GM19328 (cell line): ENCODE data around the gene PGAP6.
"Not testable (repeated sequence)": the region's sequence is repeated elsewhere in the genome, so short reads cannot be mapped to it uniquely, and the experiment has no call there.

ENCODE experiments used
- ATAC-seq: cut with Tn5 transposase; IDR thresholded peaks from one replicate; pipeline ENCODE4 v1.9.1; 2021; ENCODE audit warnings: mild to moderate bottlenecking, moderate library complexity; ENCODE audit not compliant: unreplicated experiment

Gene PGAP6

GRCh38 chr16:379961-380761, 1.6 kb downstream of the PGAP6 start:
- no peak for ATAC-seq

GRCh38 chr16:379183-379960, 2.4 kb downstream of the PGAP6 start:
- no peak for ATAC-seq

GRCh38 chr16:378821-379182, 3.0 kb downstream of the PGAP6 start:
- ATAC-seq: no peak

- not testable (repeated sequence) for ATAC-seq
These were observed 3.5 kb downstream of the PGAP6 start for GRCh38 chr16:378113-378820.

DNA sequence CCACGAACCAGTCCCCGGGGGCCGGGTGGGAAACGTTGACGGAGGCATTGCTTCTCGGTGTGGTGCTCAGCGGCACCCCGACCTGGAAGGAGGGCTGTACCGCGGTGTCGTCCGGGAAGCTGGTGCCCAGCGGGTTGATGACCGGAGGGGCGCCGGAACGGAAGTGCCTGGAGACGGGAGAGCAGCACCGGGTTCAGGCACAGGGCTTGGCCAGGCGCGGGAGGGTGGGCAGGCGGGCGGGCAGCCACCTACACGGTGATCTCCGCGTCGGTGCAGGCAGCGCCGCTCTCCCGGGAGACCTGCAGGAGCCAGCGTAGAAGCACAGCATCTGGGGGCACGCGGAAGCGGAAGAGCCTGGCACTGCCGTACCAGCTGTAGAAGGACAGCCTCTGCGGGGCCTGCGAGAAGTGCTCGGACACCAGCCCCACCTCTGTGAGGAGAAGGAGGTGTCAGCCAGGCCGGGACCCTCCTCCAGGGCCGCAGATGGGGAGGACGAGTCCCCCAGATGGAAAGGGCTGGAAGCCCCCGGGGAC, 4.3 kb downstream of the PGAP6 start:
- no peak for ATAC-seq

- ATAC-seq: no peak
These were observed 4.9 kb downstream of the PGAP6 start for GRCh38 chr16:376817-377418.

DNA sequence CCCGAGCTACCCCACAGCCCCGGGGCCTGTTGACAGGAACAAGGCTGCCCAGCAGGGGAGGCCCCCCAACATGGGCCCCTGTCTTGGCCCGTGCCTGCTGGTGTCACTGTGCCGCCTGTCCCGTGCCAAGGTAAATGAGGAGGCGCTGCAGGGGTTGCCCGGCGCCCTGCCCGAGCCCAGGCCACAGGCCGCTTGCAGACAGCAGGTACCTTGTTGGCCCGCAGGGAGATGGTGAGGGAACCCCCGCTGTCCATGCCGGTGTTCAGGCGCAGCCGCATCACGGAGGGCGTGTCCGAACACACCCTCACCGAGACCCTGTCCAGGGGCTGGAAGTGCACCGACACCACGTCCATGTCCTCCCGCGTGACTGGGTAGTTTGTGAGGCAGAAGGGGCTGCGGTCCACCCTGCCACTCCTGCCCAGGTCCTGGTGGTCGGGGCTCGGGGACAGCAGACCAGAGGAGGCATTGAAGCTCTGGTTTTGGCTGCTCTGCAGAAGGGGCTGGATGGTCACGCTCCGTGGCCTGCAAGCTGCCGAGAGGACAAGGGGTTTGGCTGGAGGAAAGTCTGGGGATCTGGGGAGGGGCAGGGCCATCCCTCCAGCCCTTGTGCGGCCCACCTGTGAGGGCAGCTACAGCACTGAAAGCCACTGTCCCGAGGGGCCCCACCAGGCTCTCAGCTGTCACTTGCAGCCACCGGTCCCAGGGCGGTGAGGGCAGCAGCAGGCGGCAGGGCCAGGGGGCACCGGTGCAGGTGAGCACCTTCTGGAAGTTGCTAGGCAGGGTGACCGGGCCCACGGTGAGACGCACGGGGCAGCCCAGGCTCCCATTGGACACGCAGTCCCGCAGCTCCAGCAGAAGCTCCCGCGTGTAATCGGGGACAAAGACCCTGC, 5.6 kb downstream of the PGAP6 start:
- ATAC-seq: no peak

GRCh38 chr16:375212-375611, 6.6 kb downstream of the PGAP6 start:
- no peak for ATAC-seq

DNA sequence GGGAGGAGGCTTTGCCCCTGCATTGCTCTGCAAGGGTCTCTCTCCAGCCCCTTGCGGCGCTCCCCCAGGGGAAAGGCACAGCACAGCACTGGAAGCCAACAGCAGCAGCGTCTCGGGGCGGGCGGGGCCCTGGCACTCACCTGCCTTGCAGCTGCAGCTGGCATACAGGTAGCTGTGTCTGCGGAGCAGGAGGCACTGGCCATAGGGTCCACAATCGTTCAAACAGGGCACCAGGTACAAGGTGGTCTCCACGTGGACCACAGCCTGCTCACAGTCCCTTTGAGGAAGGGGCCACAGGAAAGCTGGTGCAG, 7.2 kb downstream of the PGAP6 start:
- no peak for ATAC-seq

DNA sequence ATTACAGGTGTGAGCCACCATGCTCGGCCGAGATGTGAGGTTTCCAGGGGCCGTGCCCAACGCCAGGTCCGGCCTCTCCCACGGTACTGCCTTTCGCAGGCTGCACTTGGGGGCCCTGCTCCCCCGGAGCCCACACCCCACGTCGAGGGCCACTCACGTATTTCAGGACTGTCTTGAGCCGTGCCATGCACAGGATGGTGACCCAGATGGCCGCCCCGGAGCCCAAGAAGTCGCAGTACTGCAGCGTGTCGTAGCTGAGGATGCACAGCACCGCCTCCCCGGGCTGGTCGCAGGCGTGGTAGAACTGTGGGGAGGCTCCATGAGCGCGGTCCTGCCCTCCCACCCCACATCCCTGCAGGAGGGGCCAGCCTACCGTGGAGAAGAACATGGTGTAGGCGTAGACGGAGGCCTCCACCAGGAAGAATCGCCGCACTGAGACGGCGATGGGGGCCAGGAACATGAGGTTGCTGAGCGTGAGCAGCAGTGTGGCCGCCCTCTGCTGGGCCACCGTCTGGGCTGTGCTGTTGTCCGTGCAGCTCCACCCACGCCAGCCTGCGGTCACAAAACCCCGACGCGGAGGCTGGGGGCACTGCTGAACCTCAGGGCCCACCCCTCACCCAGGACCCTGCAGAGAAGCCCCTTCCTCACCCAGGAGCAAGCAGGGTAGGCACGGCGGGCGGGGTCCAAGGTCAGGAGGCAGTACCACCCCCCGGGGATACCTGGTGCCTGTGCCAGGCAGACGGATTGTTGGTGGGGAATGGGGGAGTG, 7.7 kb downstream of the PGAP6 start:
- no peak for ATAC-seq

- no peak for ATAC-seq
These were observed 8.7 kb downstream of the PGAP6 start for GRCh38 chr16:373020-373598.

GRCh38 chr16:372302-372983, 9.3 kb downstream of the PGAP6 start:
- ATAC-seq: no peak

- no peak for ATAC-seq
These were observed 10.1 kb downstream of the PGAP6 start for GRCh38 chr16:371515-372301.

DNA sequence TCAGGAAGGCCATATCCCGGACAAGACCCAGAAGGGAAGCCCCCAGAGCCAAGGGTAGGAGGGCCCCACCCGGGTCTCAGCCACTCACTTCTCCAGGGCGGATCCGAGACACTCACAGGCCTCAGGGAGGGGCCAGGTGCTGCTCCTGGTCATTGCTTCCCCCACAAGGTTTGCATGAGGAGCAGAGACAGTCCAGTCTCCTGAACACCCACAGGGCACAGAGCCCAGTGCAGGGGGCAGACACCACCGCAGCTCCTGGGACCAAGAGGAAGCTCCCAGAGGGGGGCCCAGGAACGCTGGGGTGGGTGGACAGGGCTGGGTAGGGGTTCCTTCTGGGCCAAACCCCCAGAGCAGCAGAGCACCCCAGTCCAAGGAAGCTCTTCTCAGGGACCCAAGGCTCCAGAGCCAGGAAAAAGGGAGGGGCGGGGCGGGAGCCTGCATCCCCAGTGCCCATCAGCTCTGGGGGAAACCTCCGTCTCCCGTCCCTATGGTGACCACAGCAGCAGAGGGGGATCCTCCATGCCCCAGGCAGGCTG, 10.7 kb downstream of the PGAP6 start:
- no peak for ATAC-seq

GRCh38 chr16:370443-370842, 11.3 kb downstream of the PGAP6 start, which contains the start of gene MRPL28:
Gene MRPL28 (minus strand): TSS chr16:370538. CDS start chr16:370218, 320 bp downstream.
- ATAC-seq: peak; percentile 73

DNA sequence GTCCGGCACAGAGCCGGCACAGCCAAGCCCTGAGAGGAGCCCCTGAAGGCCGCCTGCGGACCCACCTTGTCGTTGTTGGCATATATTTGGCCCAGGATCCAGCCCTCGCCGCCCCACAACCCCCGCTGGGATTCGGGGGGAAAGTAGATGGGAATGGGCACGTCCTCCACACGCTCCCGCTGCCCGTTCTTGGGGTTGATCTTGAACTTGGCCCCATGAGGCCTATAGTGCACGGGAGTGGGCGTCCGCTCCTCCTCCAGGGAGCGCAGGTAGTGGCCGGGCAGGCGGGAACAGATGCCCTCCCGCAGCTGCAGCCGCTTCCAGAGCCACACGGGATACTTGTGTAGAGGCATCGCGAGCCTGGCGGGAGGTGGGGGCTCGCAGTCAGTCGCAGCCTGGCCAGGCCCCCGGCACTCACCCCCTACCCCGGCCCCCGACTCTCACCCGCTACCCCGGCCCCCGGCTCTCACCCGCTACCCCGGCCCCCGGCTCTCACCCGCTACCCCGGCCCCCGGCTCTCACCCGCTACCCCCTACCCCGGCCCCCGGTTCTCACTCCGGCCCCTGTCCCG, 11.8 kb downstream of the PGAP6 start:
- ATAC-seq: no peak

DNA sequence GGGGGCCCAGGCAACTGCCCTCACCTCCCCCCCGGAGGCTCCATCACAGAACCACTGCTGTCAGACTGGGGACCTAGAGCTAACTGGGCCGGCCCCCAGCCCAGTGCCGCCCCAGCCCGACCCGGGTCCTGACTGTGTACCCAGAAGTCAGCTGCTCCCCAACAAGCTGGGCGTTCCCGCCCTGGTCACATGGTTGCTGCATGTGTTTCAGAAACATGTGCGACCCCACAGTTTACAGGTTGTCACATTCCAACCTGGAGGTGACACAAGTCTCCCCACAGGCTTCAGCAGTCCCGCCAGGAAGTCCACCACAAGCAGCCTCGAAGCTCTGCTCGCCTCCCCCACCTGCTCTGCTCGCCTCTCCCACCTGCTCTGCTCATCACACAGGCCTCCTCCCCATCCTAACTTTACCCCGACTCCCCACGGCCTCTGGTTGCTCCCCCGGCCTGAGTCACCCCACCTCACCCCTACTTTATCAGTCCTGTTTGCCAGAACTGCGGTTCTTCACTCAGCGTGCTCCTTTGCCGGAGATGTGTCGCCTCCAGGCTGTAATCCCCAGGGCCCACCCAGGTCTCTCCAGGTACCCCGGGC, 12.4 kb downstream of the PGAP6 start:
- no peak for ATAC-seq
